GM08714 (cell line): Measurements from ENCODE around the gene RABEP2.
"Not testable (repeated sequence)": the region's sequence is repeated elsewhere in the genome, so short reads cannot be mapped to it uniquely, and the experiment has no call there.

ENCODE experiments used
- H3K4me3 ChIP-seq: fragments of 200-500 bp; sonication (Bioruptor generic); 2 replicates; pipeline ENCODE4 v1.5.1; 2014; ENCODE audit warnings: mild to moderate bottlenecking, low read length, inconsistent platforms
- ZNF274 ChIP-seq: IDR thresholded peaks from 2 replicates; pipeline ENCODE4 v1.6.1; 2012; ENCODE audit warnings: mild to moderate bottlenecking, low read depth, low read length

Gene RABEP2

DNA sequence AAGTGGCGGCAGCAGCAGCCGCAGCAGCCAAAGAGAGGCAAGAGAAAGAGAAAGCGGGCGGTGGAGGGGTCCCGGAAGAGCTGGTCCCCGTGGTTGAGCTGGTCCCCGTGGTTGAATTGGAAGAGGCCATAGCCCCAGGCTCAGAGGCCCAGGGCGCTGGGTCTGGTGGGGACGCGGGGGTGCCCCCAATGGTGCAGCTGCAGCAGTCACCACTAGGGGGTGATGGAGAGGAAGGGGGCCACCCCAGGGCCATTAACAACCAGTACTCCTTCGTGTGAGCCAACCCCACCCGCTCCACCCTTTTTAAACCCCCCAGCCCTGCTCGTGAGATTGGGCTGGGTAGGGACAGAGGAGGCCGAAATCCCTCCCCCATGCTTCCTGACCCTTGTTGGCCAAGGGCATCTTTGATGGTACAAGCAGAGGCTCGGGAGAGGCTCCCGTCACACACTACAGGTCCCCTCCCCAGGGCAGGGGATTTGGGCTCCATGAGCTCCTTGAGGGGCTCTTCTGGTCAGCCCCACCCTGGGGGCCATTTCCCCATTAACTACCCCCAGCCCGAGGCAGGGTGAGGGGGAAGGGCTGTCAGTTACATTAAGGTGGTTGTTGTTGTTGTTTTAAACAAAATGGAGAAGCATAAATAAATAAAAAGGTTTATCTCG is 51.4 kb downstream of the RABEP2 start:
- H3K4me3 ChIP-seq = no peak overlapping the region
- TF ChIP-seq ZNF274 = no peak

DNA sequence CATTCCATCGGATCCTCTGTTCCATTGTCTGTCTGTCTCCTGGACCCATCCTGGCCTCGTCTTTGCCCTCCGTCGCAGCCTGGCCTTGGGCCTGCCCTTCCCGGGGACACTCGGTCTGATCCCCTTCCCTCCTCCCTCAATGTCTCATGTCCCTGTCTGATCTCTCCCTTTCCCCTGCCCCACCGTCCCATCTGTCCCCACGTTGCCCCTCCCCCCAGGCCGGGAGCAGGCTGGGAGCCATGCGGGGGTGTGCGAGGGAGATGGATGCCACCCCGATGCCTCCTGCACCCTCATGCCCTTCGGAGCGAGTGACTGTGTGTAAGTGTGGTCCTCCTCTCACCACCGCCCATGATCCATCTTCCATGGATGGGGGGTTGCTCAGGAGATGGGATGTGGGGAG is 52.1 kb downstream of the RABEP2 start:
- no peak overlapping the region for H3K4me3 ChIP-seq
- no peak for TF ChIP-seq ZNF274

DNA sequence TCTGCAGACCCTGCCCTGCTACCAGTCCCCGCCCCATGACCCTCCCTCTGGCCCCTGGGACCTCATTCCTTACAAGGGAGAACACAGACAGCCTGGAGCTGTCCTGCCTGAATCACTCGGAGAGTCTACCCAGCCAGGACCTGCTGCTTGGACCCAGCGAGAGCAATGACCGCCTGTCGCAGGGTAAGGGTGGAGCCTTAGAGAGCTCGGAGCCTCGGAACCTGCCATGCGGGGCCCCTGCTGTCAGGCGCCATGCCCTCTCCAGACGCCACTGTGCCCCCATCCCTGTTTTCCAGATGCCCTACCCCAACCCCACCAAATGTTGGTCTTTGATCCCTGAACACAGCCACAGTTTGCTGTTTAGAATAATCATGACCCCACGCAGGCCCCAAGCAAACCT is 55.8 kb downstream of the RABEP2 start:
- TF ChIP-seq ZNF274 = no peak
- no peak overlapping the region for H3K4me3 ChIP-seq

DNA sequence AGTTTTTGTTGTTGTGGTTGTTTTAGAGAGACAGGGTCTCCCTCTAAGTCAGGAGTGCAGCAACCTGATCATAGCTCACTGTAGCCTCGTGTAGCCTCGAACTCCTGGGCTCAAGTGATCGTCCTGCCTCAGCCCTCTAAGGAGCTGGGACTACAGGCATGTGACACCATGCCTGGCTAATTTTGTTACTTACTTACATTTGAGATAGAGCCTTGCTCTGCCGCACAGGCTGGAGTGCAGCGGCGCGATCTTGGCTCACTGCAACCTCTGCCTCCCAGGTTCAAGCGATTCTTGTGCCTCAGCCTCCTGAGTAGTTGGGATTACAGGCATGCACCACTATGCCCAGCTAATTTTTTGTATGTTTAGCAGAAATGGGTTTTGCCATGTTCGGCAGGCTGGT is 57.4 kb downstream of the RABEP2 start:
- not testable (repeated sequence) for H3K4me3 ChIP-seq

DNA sequence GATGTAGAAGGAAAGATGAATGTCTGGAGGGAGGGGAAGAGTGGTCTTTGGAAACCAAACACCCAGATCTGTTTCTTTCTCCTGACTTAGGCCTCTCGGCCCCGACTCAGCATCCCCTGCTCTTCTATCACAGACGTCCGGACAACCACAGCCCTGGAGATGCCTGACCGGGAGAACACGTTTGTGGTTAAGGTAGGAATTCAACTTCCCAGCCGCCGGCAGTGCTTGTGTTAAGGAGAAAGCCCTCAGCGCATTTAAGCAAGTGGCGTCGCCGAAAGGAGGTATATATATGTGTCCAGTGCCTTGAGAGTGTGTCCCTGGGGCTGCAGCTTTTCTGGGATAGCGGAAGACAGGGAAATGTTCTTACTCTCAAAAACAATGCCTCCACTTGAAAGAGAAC is 57.8 kb downstream of the RABEP2 start:
- H3K4me3 ChIP-seq = no peak overlapping the region
- TF ChIP-seq ZNF274 = no peak

DNA sequence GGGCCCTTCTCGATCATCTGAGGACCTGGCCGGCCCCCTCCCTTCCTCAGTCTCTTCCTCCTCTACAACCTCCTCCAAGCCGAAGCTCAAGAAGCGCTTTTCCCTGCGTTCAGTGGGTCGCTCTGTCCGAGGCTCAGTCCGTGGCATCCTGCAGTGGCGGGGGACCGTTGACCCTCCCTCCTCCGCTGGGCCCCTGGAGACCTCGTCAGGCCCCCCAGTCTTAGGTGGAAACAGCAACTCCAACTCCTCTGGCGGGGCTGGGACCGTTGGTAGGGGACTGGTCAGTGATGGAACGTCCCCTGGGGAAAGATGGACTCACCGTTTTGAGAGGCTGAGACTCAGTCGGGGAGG is 58.6 kb downstream of the RABEP2 start:
- no peak overlapping the region for H3K4me3 ChIP-seq
- no peak for TF ChIP-seq ZNF274

DNA sequence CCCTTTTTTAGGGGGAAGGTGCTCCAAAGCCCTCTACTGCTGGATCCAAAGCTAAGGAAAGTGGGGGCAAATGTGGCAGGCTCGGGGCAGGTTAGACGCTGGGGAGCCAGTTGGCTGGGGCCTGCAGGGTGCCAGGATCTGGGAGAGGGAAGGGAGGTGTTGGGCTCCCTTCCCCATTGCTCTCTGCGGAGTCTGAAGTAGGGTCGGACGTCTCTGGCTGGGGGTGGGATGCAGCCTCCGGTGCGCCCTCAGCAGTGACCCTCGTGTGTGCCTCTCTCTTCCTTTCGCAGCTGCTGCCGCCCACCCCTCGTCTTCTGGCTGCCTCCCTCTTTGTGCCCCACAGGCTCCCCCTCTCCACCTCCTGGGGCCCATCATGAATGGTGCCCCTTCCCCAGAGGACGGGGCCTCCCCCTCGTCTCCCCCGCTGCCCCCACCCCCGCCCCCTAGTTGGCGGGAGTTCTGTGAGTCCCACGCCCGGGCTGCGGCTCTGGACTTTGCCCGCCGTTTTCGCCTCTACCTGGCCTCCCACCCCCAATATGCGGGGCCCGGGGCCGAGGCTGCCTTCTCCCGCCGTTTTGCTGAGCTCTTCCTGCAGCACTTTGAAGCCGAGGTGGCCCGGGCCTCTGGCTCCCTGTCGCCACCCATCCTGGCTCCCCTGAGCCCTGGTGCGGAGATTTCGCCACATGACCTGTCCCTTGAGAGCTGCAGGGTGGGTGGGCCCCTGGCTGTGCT is 59.1 kb downstream of the RABEP2 start:
- TF ChIP-seq ZNF274 = no peak
- H3K4me3 ChIP-seq = no peak overlapping the region

DNA sequence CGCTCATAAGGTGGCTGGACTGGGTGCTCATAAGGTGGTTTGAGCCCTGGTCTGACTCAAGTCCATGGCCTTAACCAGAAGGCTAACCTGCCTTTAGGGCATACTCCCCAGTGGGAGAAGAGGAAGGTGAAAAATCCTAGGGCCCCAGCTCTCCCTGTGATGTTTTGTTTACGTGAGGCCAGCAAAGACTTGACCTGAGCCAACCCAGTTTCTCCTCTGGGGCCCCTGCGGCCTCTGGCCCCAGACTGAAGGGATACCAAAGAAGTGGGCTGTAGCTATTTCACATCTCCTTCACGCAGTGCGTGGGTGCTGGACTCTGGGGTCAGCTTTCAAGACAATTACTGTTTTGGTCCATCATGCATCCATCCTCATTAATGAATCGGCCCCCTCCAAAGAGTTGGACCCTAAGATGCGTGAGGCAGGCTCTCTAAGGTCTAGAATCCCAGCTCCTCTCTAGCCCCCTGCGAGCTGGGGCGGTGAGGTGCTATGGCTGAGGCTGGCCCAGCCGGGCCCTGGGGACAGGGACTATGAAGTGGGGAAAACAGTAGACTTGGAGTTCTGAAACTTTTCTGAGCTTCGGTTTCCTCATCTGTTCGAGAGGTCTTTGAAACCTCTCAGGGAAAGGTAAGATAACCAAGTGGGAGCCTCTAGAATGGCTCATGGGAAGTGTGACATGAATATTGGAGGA is 59.9 kb downstream of the RABEP2 start:
- no peak for TF ChIP-seq ZNF274
- H3K4me3 ChIP-seq = no peak overlapping the region

DNA sequence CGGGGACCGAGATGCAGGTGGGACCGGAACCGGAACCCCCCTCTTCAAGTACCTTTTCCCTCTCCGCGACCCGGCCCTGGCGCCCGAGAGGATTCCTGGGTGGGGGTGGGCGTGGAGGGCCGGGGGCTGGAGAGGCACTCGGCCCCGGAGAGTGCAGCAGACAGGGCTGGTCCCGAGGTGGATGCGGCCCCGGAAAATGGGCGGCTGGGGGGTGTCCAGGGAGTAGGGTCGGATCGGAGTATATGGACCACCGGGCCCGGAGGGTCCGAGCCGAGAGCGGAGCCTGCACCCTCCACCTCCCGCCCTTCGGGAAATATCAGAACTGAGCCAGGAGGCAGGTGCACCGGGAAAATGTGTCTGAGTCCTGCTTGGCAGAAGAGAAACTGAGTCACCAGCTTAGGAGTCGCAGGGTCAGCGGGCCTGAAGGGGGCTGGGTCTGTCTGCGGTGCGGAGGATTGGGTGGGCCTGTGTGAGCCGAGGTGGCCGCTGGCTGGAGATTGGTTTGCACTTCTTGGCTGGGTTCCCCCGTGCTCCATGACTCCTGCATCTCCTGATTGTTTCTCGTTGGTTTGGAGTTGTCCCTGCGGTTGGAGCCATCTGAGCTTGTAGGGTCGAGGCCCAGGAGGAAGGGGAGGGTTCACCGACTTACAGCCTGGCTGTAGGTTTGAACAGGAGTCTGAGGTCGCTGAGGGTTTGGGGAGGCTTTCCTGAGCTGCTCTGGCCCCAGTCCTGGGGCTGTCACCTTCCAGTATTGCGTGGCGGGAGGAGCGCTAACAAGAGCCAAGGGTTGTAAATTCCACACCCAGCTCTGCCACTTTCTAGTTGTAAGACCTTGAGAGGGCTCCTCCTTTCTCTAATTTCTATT is 60.9 kb downstream of the RABEP2 start:
- H3K4me3 ChIP-seq = peak overlapping the region; percentile 77
- TF ChIP-seq ZNF274 = no peak

DNA sequence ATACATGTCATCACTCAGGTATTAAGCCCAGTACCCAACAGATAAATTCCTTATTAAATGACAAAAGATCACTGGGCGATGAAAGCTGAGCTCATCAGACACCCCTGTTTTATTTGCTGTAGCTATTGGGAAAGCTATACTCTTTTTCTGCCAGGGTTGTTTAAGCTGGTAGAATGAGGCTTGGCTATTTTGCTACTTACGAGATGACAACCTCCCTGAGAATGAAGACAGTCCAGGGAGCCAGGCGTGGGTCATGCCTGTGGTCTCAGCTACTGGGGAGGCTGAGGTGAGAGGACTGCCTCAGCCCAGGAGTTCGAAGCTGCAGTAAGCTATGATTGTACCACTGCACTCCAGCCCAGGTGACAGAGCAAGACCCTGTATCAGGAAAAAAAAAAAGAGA is 65.7 kb downstream of the RABEP2 start:
- no peak for TF ChIP-seq ZNF274
- no peak overlapping the region for H3K4me3 ChIP-seq

DNA sequence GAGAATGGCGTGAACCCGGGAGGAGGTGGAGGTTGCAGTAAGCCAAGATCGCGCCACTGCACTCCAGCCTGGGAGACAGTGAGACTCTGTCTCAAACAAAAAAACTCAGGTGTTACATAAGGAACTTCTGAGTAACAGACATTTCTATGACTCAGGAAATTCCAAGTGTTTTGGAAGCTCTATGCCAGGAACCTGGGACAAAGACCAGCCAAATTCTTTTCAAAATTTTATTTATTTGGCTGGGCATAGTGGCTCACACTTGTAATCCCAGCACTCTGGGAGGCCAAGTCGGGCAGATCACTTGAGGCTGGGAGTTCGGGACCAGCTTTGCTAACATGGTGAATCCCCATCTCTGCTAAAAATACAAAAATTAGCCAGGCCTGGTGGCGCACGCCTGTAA is 66.6 kb downstream of the RABEP2 start:
- no peak for TF ChIP-seq ZNF274
- H3K4me3 ChIP-seq = no peak overlapping the region
